Measurements from ENCODE around the gene RNF183. TPM values are rescaled to one million over a fixed set of nuclear protein-coding genes. Genes with fewer than 3 reads are reported as not detected.
A peak's percentile ranks its signal among the peaks of the same experiment; 100 is the strongest.

RNF183 gene
- polyA plus RNA-seq, 1 of the 3 experiments (the other 2 are of a cell fraction): not detected

GRCh38 chr9:113275157-113276131, 27.7 kb downstream of the RNF183 start, which contains the start of the genes CDC26 and PRPF4 (continued):
- TF ChIP-seq TEAD4 (IDR thresholded peaks at IDR 0.05; ENCODE audit: borderline replicate concordance, insufficient read depth): no peak
- TF ChIP-seq RFX5 (IDR thresholded peaks at IDR 0.05; ENCODE audit: low read length): no peak
- no peak for TF ChIP-seq MEF2A (IDR thresholded peaks at IDR 0.05; ENCODE audit: borderline replicate concordance, low read depth)
- no peak for TF ChIP-seq EZH2phosphoT487 (IDR thresholded peaks at IDR 0.05; ENCODE audit: borderline replicate concordance, low read depth)
- peak; percentile 80; the same call in 1 of the 2 replicates for TF ChIP-seq SIN3A (IDR thresholded peaks at IDR 0.05; ENCODE audit: borderline replicate concordance, low read depth, low read length)
- TF ChIP-seq FOXM1 (IDR thresholded peaks at IDR 0.05; ENCODE audit: low read depth): no peak
- peak; percentile 97 for TF ChIP-seq ZBTB33 (IDR thresholded peaks at IDR 0.05; ENCODE audit: borderline replicate concordance, low read depth)
- TF ChIP-seq TCF12 (IDR thresholded peaks at IDR 0.05): no peak
- no peak for TF ChIP-seq GATA2 (CRISPR knock-in tag; IDR thresholded peaks at IDR 0.05)
- TF ChIP-seq FOSL2 (IDR thresholded peaks at IDR 0.05; ENCODE audit: borderline replicate concordance, low read depth): no peak
- TF ChIP-seq CTCF (IDR thresholded peaks at IDR 0.05): no peak
- TF ChIP-seq IRF3 (IDR thresholded peaks at IDR 0.05; ENCODE audit: low read depth, low read length): no peak
- peak; percentile 58; the same call in 1 of the 2 replicates for TF ChIP-seq NFIC (IDR thresholded peaks at IDR 0.05; ENCODE audit: borderline replicate concordance)
- peak; percentile 99 for TF ChIP-seq CHD2 (IDR thresholded peaks at IDR 0.05; ENCODE audit: low read length, partially characterized antibody)
- TF ChIP-seq TAF1 (IDR thresholded peaks at IDR 0.05; ENCODE audit: borderline replicate concordance, low read depth, low read length): peak; percentile 79

All from SK-N-SH (cell line).